ENCODE data around the gene CCDC82. TPM values are rescaled to one million over a fixed set of nuclear protein-coding genes. Genes with fewer than 3 reads are reported as not detected.

Gene CCDC82
- total and polyA plus RNA-seq, 2 of the 4 experiments (the other 2 are of a cell fraction): 4.1 to 9.4 TPM

GRCh38 chr11:96342014-96342960, 47.4 kb downstream of the CCDC82 start:
- H2BK5ac ChIP-seq (ENCODE audit: low read depth, low read length, poor library complexity, severe bottlenecking): peak overlapping the region; percentile 92
- no peak for ATAC-seq (ENCODE audit: low read depth)
- dilution Hi-C loops (cut with HindIII; ENCODE audit: low sequenced_read_pairs, unreplicated experiment): no loop called here

More at GRCh38 chr11:96342014-96342960, 47.4 kb downstream of the CCDC82 start:
- Histone ChIP-seq H3K9ac (ENCODE audit: low read depth, low read length) (peak overlapping the region; percentile 95), H3K9me3 (ENCODE audit: control insufficient read depth, insufficient read depth, low read length) (no peaks in the 10 kb centered on the region), H3K79me1 (ENCODE audit: low read depth in 1 of 2, low read length in 2 of 2) (peaks cover 21 to 57% of the 10 kb centered on the region in 2 experiments; a peak in 3 of 4 replicates), H3K56ac (ENCODE audit: extremely low read depth, insufficient read depth, low read length) (peak overlapping the region; percentile 95), H2BK20ac (ENCODE audit: low read depth, low read length) (peak overlapping the region; percentile 77), H3K27ac (ENCODE audit: insufficient read depth, low read length) (peak overlapping the region; percentile 94), H2BK120ac (ENCODE audit: low read depth, low read length) (peak overlapping the region; percentile 85), H4K20me1 (ENCODE audit: insufficient read depth, low read length) (peaks cover 2% of the 10 kb centered on the region; the same call in 1 of the 2 replicates), H4K5ac (ENCODE audit: low read depth, low read length) (peak overlapping the region; percentile 91), H2AK9ac (replicated peaks; ENCODE audit: low read depth, low read length, poor library complexity) (peak overlapping the region; percentile 80), H3K4me2 (ENCODE audit: low read depth, low read length) (peak overlapping the region; percentile 96), H3K4ac (ENCODE audit: low read depth, low read length) (peak overlapping the region; percentile 93), H3K27me3 (ENCODE audit: control insufficient read depth, insufficient read depth, low read length) (no peaks in the 10 kb centered on the region), H2AFZ (replicated peaks; ENCODE audit: low read length, poor library complexity) (peak overlapping the region; percentile 83), H3K36me3 (ENCODE audit: control insufficient read depth, insufficient read depth, low read length) (peaks cover 2% of the 10 kb centered on the region), H2AK5ac (ENCODE audit: low read depth, low read length) (peak overlapping the region; percentile 80), H3K4me1 (ENCODE audit: control insufficient read depth, insufficient read depth, low read length) (peaks cover 14% of the 10 kb centered on the region), H2BK15ac (ENCODE audit: low read depth, low read length) (peak overlapping the region; percentile 82), H3K14ac (replicated peaks; ENCODE audit: low read depth, low read length) (peak overlapping the region; percentile 91), H3K23ac (ENCODE audit: low read depth, low read length) (peak overlapping the region; percentile 95), H3K18ac (ENCODE audit: low read depth, low read length) (peak overlapping the region; percentile 97), H3K4me3 (ENCODE audit: insufficient read depth, low read depth, low read length) (peak overlapping the region; percentile 92), H4K8ac (ENCODE audit: low read depth in 2 of 2, low read length in 2 of 2) (peak overlapping the region; percentile 32 to 85), H4K91ac (ENCODE audit: insufficient read depth, low read depth, low read length) (peak overlapping the region; percentile 84), H3K9me1 (ENCODE audit: insufficient read depth, low read length) (peaks cover 7% of the 10 kb centered on the region)
- BruUV-seq (replicated peaks): TSS peak; percentile 77
- ChIA-PET CTCF (interaction anchor here (0.5 to 5.1 kb wide), 54 partner anchors 10 to 564 kb away, joined by 3 to 34 read pairs (median 5); partner anchors contain the start of genes CCDC82 and JRKL), POLR2A (ENCODE audit: unreplicated experiment) (interaction anchor here (1.0 to 1.2 kb wide), 3 partner anchors 99 to 286 kb away, joined by 3 read pairs; no protein-coding TSS in a partner anchor)
- DNase-seq: no peak
- intact Hi-C loops (cut with micrococcal nuclease) (loop anchor here (1.0 to 5.0 kb wide), 6 partner anchors 35 to 551 kb away; partner anchors contain the start of genes CEP57 and MTMR2), in situ Hi-C loops (cut with MboI; ENCODE audit: low sequenced_read_pairs) (loop anchor here (5.0 kb wide), 2 partner anchors 180 to 290 kb away; no protein-coding TSS in a partner anchor)
- WGBS, 2 experiments (ENCODE audit: extremely low coverage in 2 of 2, insufficient read length in 1 of 2): no CpG with 5 or more reads among the region's 13 CpGs
- TF ChIP-seq CHD1 (IDR thresholded peaks at IDR 0.05; ENCODE audit: low read depth, low read length) (0 out of 2 replicates have a peak, but pooled peaks have one; percentile 27), BHLHE40 (IDR thresholded peaks at IDR 0.05; ENCODE audit: low read depth, low read length) (no peak)

Measured in IMR-90 (cell line).